B cell (primary cell): ENCODE data around the gene KCNH6.

Experiments
- CTCF ChIP-seq: fragments of 200-600 bp; IDR thresholded peaks from one replicate; pipeline ENCODE4 v1.8.0; 2022; ENCODE audit warnings: antibody characterized with exemption, mild to moderate bottlenecking
- EZH2 ChIP-seq: IDR thresholded peaks from 2 replicates; pipeline ENCODE4 v1.6.1; 2012; ENCODE audit warnings: borderline replicate concordance, low read depth, mild to moderate bottlenecking, moderate library complexity, low read length; ENCODE audit not compliant: insufficient read depth, poor library complexity, severe bottlenecking

- no peak for TF ChIP-seq EZH2
- no peak for TF ChIP-seq CTCF
Observed at GRCh38 chr17:63476854-63477479, 46.2 kb upstream of the KCNH6 start, which contains the start of gene ACE.
